GM18520 (cell line): ENCODE data around the gene PEMT.

ENCODE experiments used
- ATAC-seq: cut with Tn5 transposase; IDR thresholded peaks from one replicate; pipeline ENCODE4 v1.9.1; 2021; ENCODE audit not compliant: unreplicated experiment

Gene PEMT

DNA sequence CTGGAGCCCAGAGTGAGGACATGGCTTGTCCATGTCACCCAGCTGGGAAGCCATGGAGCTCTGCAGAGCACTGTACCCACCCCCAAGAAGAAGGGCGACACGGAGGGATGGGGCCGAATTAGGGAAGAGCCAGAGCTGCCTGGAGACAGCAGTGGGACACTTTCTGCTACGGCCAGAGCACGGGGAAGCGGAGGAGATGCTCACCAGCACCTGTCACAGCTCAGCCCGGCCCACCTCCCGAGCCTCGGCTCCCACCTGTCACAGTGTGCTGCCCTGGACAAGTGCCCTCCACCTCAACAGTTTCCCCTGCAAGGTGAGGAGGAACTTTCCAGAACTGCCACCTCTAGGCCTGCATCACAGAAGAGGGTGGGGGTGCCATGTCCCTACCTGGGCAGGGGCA, 36.4 kb downstream of the PEMT start:
- ATAC-seq, result no peak

DNA sequence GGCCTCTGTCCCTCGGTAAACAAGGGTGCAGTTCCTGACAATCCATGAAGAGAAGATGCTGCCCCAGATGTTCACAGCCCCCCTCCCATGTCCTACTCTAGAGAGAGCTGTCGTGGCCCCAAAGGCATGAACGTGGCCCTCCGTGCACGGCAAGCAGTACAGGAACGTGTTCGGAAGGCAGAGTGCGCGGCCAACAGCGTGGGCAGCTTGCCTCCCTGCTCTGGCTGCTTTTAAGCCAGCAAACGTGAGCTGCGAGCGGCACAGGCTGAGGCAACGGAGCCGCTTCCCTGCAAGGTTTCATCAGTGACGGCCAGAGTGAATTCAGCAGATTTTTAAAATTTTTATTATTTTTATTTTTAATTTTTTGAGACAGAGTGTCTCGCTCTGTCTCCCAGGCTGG, 37.2 kb downstream of the PEMT start:
- ATAC-seq, result no peak

DNA sequence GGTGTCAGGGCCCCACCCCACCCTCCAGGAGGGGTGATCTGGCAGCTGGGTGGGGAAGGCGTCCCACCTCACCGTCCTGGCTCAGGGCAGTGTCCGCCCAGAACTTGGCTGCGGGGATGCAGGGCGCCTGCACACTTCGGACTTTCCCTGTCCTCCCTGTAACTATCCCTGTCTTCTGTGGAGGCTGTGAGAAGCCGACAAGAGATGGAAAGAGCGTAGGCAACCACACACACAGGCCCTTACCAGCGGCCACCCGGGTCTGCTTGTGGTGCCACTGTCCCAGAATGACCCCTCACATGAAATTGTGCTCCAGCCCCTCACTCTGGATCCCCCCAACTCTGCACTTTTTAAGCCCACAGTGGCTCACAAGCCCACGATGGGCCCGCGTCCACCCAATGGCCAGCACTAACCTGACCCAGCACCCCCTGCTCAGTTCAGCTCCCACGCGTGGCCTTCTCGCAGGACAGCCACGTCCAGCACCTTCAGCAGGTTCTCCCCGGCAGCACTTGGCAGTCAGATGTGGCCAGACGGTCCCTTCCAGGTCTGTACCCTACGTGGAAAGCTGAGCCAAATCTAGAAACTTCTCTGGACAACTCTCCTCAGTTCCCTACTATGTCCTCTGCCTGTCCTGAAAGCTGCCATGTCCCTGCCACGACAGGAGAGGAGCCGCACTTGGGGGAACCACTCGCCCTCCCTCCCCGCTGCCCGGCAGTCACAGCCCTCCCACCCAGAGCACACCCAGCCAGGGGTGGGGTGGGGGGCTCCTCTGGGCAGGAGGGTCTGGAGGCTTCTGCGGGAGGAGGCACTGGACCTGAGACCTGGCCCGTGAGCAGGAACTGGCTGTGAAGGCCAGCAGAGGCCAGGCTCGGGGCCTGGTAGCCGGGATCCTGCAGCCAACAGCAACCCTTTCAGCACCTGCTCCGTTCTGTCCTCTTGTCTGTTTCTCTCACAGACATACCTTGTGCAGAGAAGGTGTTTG, 38.0 kb downstream of the PEMT start:
- ATAC-seq, result no peak

DNA sequence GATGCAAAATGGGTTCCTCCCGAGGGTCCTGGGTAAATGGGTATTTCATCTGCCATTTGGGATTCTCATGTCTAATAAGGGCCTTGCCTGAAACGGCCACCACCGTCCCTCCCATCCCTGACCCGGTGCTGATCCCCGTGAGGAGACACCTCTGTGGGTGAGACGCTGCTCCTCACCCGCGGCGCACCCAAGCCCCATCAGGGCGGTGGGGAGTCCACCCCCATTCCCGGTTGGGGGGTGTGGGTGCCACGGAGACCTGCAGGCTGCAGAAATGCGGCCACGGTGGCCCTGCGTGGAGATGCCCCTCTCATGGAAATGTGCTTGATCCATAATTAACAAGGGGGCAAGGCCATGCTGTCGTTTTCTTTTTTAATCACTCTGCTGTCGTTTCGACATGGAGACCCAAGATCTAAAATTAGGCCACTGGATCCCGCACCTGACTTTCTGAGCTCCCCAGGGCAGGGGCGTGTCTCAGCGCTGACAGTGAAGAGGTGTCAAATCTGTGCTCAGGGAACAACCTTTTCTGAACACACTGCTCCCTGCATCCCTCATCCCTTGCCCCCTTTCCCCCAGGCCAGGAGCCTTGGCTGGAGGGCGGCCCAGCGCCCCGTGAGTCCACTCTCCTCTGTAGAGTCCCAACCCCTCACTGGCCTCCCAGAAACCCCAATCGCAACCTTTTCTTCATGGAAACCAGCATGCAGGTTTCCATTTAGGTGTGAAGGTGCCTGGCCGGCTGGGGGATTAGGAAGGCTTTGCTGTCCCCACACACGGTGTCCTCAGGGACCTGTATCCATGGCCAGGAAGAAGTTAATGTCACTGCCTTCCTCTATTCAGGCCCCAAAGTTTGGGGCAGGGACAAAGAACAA, 38.9 kb downstream of the PEMT start:
- ATAC-seq, result no peak

DNA sequence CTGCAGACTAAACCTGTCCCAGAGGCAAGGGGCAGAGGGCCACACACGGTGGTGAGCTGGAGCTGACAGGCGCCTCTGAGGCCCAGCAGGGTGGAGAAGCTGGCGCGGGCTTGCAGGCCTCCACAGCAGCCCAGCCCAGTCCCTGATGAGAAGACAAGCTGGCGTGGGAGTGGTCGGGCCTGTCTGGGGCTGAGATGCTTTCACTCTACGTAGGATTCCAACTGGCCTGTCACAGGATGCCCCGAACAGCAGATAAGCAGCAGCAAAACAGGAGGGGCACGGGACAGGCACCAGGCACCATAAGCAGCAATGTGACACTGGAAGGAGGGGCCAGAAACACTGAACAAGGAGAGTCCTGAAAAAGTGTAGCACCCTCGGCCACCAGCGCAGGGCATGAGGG, 40.1 kb downstream of the PEMT start:
- ATAC-seq, result no peak

DNA sequence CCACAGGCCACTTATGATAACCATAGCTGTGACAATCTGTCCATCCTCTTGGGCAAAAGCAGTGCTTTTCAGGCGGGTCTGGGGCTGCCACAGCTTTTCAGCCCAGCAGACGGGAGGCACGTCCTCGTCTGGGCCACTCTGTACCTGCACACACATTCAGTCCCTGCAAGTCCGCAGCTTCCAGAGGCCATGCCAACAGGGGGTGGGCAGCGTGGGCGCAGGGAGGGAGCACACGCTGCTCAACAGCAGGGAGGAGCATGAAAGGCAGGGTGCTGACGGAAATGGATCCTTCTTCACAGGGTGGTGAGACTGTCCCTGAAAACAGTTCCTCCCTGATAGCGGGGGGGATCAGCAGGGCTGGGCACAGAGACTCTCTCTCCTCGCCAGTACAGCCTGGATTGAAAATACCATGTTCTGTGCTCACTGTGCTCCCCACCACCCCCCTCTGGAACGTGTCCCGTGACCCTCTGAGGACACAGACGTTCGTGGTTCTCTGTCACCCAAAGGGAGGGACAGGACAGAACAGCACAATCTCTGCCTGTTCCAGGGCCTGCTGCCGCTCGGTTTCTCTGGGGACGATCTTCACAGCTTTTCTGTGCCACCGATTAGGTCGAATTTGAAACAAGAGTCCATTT, 41.7 kb downstream of the PEMT start:
- no peak for ATAC-seq

DNA sequence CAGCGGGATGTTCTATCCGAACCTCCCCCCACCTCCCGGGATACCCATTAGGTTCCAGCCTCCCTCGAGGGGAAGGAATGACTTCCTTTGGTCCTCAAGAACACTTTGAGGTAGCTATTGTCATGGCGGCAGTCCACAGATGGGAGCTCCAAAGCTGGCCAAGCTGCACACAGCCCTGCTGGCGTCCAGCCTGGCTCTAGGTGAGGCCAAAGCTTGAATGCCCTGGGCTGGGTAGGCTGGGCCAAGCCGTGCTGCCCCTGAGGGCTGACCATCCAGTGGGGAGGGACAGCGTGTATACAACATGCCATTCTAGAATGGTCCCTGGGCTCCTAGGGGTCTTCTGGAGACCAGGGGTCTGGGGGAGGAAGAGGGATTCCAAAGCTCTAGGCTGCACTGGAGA, 43.5 kb downstream of the PEMT start:
- ATAC-seq, result no peak

DNA sequence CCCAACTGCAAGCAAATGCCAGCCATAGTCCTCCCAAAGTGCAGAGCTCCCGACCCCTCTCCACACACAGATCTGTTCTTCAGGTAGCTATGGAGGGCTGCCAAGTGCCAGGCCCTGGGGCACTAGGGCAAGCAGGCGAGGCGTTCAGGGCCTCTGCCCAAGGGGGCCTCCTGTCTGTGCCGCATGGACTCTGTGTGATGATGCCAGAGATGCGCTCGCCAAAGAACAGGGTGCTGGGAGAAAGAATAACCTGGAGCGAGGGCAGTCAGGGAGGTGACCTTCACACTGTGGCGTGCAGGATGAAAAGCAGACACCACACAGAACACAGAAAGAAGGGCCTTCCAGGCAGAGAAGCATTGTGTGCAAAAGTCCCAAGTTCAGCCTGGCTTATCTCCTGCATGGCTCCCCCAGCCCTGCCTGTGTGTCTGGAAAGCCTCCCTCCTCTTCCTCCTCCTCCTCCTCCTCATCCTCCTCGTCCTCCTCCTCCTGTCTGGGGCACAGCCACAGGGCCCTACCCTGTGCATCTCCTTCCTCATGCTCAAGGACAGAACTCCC, 44.2 kb downstream of the PEMT start:
- ATAC-seq, result no peak

DNA sequence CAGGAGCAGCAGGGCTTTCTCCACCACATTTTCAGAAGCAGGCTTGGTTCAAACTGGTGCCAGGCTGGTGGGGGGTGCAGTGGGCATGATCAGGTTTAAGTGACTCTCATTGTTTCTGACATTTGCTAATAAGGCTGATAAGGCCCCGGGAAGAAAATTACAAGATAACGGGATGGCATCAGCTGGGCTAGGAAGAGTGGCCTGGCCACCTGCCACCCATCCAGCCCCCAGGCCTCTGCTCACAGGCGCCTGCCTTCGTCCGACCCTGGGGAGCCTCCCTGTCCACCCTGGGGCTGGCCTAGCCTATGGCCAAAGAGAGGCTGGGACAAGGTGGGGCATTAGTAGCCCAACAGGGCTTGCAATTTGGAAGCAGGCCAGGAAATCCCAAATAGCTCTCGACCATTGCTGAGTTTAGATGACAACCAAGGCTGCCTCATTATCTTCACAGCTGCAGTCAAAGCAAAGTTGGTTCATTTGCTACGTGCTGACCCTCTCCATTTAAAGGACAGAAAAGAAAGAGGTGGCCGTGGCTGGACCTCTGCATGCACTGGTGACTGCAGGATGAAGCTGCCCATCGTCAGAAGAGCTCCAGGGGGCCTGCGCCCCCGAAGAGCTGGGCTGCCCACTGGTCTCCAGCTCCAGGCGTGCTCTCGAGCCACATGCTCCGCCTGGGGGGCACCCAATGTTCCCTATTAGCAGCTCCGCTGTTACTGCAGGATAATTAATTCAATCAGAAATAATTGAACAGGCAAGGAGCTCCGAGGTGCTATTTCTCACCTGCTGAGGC, 44.9 kb downstream of the PEMT start:
- ATAC-seq, result no peak

DNA sequence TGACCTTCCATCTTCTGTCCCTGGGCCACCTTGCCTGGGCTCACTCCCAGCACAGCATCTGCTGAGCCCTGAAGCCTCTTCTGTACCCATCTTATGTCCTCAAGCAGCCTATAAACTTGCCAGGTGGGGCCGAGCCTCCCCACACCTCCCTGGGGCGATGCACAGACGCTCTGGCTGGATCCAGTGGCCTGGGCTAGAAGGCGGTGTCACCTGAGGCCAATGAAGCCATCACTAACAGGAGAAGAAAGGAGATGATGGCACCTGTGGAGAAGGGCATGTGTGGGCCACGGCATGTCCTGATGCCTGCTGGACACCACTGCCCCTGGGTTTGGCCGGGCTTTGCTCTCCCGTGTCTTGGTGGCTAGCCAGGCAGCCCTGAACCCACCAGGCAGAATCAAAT, 45.5 kb downstream of the PEMT start:
- no peak for ATAC-seq

DNA sequence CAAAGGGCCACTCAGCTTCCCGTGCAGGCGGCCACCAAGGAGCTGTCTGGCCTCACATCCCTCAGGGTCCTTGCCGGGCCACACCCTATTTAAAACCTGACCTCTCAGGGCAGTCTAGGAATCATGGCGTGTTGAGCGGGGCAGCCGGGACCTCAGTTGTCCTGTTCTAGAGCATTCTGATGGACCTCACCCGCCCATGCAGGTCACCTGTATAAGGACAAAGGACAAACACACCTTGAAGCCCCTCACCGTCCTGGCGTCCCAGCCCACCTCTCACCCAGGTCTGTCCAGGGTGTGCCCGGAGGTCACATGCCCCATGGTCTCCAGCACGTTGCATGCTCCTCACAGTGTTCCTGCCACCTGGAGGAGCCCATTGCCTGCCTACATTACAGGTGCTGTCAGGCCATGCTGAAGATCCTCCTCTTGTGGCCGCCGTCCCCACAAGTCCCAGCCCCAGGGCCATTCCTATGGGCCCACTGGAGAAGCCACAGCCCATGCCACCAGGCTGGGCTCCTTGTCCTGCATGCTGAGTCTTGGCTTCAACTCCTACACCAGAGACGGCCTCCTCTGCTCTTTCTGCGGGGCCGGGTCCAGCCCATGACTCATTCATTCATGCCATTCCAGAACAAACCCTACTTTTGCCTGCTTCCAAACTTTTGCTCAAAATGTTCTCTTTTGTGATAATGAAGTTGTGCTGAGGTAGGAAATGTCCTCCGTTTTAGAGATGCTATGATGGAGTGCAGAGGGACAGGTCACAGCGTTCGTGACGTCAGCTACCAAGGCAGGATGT, 46.3 kb downstream of the PEMT start:
- ATAC-seq, result no peak

DNA sequence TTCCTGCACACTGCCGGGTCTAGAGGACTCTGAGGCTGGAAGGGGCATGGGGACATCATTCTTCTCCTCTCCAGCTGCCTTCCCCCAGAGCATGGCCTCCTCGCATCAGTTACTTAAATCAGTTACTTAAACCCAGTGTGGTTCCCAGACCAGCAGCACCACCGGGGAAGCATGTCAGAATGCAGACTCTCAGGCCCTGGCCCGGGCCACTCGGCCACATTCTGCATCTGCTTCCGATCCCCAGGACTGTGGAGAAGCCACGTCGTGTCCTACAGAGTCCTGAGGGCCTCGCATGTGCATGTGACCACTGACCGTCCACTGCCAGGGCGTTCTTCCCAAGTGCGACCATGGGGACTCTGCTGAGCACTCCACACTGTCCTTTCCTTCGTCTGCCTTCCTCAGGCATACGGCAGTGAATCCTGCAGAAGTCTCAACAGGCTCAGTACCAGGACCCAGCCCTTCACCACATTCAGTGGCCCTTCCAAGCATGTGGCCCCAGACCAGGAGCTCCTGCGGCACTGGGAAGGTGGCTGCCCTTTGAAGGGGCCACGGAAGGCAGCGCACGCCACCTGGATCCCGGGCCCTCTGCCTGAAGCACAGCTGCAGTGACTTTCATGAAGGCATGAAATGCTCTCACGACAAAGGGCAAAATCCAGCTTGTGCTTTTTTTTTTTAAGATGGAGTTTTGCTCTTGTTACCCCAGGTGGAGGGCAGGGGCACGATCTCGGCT, 48.4 kb downstream of the PEMT start:
- no peak for ATAC-seq

DNA sequence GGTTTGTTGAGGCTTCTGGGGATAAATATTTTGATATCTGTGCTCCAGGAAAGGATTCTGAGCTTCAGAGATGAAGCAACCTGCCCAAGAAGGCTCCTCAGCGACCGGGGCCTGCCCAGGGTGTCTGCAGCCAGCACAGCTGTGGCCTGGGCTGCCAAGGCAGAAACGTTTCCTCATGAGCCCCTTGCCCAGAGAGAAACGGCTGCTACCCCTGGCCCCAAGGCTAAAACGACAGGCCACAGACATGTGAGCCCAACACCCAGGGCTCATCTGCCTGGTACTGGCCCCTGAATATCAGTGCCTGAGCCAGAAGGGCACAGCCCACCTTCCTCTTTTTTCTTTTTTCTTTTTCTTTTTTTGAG, 49.9 kb downstream of the PEMT start:
- ATAC-seq, result no peak

DNA sequence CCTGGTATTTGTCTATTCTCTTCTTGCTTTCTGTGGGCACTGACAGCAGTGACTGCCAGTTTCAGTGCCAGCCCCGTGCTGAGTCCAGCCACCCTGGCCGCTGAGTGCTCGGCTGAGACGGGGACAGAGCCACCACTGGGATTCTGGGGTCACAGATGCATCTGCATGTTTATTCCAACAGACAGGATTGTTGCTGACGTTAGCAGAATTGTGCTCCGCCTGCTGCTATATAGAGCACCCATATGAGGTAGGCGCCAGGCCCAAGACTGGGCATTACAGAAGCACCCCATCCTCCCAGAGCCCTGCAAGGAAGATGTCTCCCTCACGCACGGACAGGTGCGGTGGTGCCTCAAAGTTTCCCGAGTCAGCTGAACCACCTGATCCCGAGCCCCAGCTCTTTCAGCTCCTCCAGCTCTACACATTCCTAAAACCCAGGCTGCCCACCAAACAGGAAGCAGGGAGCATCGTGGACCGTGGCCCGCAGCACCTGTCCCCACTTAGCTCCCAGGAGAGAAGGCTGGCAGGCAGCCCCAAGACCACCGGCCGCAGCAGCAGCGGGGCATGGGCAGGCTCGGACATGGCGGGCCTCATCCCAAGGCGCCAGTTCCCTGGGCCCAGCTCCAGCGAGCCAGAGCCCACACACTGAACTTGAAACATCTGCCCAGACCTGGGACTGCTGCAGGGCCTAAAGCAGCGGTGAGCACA, 50.4 kb downstream of the PEMT start:
- ATAC-seq, result no peak

DNA sequence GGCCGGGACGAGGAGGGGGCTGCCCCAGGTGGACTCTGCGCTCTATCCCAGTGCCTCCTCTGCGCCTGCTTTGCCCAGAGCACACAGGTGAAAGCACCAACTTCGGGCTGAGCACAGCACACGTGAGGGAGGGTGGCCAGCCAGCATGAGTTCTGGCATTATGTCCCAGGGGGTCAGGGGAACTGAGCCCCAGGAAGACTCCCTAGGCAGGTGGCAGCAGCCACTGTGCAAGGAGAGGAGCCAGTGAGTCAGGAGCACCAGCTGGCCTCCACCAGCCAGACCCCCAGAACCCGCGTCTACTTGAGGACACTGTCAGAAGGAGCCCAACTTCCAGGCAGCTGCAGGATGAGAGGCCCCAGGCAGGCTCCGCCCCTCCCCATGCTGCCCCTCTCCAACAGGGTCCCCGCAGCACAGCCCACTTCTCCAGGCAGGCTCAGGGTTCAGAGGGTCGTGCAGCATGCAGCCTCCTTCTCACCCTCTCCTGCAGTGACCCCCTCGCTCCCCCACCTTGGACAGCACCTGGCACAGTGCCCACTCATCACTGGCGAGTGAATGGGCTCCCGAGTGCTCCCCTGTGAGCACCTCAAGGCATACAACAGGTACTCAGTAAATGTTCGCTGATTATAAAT, 51.1 kb downstream of the PEMT start:
- ATAC-seq, result no peak

DNA sequence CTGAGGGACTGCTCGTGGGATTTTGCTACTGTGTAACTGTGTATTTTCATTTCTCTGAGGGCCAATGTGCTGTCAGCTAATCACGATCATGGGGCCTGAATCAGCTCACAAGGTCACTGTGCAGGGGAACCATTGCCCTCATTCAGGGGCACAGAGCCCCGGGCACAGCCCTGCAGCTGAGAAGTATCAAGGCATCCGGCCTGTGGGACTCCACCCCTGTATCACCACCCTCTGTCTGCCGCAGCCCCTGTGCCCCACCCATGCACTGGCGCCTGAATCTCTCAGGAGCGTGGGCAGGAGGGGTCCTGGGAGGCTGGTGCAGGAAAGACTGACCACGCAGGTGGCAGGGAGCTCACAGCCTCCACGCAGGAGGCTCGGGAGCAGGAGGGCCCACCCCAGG, 51.9 kb downstream of the PEMT start:
- no peak for ATAC-seq

DNA sequence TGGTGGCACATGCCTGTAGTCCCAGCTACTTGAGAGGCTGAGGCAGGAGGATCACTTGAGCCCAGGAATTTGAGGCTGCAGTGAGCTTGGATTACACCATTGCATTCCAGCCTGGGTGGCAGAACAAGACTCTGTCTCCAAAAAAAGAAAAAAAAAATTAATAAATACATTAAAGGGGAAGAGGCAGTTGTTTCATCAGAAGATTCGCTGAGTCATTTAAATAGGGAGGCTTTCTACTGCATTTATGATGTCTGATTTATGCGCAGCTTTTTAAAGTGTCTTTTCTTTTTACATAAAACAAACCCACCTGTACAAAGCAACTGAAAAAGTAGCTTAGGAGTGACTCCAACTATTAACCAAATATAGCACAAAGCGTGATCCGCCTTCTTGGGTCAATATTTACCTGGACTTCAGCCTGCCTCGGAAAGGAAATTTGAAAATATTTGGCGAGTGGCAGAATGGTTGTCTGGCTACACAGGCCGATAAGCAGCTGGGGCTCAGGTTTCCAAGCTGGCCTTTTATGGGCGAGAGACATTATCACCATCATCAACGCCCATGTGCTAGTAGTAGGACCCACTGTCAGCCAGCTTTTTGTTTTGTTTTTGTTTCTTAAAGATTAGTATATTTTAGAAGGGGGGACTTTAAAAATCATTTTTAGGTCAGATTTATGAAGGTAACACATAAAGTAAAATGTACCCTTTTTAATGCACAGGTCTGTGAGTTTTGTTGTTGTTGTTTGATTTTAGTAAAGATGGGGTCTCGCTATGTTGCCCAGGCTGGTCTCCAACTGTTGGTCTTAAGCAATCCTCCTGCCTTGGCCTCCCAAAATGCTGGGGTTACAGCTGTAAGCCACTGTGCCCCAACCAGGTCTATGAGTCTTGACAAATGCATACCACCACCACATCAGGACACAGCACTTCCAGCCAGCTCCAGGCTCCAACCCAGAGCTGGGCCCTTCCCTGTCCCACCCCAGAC, 52.8 kb downstream of the PEMT start:
- ATAC-seq, result no peak
